Muscle of back (tissue), 11 donors: ENCODE data around the gene CD244. TPM values are rescaled to one million over a fixed set of nuclear protein-coding genes. Genes with fewer than 3 reads are reported as not detected.
"Not testable (repeated sequence)": the region's sequence is repeated elsewhere in the genome, so short reads cannot be mapped to it uniquely, and the experiment has no call there.

ENCODE experiments used
- DNase-seq, 3 donors: peaks; one replicate each; pipeline versions ENCODE4 v3.0.0 to v3.0.0-alpha.2; 2013
- polyA plus RNA-seq, 10 donors: library from polyadenylated mRNA; unstranded; fragments of 120-200 nt; gene quantifications; one replicate each; pipeline ENCODE4 v1.2.1, GENCODE V29; 2013; ENCODE audit not compliant: insufficient read length in 10 of 10

Gene CD244
- polyA plus RNA-seq, 10 donors: 0.07 to 0.62 (median 0.34) TPM

DNA sequence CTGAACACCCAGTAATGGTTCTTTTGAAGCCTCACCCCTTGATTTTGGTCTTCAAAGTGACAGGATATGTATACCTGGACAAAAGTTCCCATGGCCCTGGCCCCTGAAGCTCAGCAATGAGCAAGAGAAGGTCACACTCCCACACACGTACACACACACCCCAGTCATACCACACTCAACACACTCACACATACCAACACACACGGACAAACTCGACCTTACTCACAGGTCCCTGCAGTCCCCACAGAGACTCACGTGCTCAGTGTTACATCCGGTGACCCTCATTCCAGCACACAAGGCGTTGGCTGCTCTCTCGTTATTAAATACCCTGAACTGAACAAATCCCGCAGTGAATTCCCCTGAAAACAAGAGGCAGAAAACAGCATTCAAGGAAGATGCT is 16.4 kb upstream of the CD244 start:
- no peak for DNase-seq

DNA sequence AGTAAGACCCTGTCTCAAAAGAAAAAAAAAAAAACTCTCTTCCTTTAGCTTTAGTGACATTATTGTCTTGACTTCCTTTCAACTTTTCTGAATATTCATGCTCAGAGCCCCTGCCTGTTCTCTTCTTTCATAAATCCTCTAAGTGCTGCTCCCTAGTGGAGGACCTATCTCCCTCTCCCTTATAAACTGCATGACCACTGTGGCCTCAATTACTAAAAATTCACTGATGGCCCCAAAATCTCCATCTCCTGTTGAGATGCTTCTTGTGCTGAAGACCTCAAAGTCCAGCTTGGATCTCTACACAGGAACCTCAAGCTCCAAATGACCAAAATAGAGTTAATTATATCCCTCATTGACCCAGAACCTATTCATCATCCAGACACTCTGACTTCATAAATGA is 14.5 kb upstream of the CD244 start:
- no peak for DNase-seq

DNA sequence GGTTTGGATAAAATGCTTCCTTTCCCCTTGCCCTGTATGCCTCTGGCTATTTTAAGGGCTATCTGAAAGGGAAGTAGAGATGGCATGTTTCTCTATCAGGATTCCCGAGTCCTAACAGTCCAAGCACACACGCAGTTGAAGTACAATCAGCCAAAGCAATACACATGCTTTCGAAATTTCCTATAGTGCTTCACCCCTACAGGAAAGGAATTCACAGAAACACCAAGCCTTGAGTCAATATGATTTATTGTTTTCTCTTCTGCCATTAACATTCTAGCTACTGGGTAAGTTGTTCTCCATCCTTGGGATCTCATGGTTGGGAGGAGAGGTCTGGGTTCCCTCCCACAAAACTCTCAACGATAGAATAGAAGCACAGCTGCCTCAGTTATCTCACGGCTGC is 13.6 kb upstream of the CD244 start:
- DNase-seq: no peak

DNA sequence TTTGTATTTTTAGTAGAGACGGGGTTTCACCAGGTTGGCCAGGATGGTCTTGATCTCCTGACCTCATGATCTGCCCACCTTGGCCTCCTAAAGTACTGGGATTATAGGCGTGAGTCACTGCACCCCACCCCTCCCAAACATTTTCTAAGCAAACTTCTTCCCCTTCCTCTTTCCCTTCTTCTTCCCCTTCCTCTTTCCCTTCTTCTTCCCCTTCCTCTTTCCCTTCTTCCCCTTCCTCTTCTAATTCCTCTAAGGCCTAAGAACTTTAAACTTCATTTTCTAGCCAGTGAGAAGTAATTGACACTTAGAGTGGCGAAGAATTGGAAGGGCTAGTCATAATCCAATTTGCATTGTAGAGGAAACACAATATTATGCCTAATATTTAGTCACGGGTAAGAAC is 12.9 kb upstream of the CD244 start:
- not testable (repeated sequence) for DNase-seq

DNA sequence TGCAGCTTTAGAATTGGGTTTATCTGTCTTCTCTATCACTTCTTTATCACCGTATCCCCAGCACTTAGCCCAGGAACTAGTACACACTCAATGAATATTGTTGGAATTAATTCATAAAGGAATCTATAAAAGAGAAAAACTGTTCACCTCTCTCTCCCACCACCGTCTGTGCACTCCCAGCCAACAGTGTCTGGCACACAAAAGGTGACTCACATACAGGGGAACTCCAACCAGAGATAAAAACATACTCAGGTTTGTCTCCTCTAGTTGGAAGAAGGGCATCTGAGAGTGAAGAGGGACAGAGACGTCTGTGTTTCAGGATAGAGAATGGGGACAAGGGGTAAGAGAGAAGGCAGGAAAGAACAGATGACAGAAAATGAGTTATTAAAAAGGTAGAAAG is 12.2 kb upstream of the CD244 start:
- DNase-seq: no peak

DNA sequence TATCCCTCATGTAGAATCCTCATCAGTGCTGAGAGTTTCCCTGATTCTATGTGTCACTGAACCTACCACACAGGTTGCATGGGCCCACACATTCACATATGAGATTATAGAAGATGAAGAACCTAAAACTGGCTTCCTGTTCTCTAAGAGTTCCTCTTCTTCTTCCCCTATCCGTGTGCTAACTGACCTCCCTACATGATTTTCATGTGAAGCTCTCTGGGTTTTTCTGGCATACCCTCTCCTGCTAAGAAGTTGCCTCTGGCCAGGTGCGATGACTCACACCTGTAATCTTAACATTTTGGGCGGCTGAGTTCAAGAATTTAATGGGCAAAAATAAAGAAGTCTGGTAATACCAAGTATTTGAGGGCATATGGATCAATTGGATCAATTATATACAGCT is 5.5 kb upstream of the CD244 start:
- DNase-seq: no peak

DNA sequence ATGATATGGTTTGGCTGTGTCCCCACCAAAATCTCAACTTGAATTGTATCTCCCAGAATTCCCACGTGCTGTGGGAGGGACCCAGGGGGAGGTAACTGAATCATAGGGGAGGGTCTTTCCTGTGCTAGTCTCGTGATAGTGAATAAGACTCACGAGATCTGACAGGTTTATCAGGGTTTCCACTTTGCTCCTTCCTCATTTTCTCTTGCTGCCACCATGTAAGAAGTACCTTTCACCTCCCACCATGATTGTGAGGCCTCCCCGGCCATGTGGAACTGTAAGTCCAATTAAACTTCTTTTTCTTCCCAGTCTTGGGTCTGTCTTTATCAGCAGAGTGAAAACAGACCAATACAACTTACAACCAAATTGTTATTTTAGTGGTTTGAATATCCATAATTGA is 5.0 kb upstream of the CD244 start:
- not testable (repeated sequence) for DNase-seq

DNA sequence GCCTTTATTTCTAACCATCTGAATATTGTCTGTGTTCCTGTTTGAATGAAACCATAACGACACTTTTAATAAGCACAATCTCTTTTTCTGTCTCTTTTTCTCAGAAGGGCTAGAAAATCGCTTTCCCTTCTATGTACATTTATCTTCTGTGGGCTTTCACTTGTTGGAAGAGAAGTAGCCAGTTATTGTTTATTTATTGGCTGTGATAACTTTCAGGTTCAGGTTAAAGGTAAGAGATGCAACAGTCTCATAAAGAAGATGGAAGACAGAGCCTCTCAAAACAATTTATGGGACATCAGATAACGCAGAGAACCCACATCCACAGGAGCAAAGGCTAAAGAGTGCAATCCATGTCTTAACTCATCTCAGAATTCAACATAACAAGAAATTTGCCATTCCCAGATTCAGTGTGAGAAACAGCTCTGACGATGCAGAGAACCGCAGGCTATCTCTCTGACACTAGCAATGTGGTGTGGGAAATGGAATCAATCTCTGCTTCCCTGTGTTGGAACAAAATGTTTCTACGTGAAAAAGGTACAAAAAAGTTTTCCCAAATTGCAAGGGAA is 4.1 kb upstream of the CD244 start:
- DNase-seq: no peak

DNA sequence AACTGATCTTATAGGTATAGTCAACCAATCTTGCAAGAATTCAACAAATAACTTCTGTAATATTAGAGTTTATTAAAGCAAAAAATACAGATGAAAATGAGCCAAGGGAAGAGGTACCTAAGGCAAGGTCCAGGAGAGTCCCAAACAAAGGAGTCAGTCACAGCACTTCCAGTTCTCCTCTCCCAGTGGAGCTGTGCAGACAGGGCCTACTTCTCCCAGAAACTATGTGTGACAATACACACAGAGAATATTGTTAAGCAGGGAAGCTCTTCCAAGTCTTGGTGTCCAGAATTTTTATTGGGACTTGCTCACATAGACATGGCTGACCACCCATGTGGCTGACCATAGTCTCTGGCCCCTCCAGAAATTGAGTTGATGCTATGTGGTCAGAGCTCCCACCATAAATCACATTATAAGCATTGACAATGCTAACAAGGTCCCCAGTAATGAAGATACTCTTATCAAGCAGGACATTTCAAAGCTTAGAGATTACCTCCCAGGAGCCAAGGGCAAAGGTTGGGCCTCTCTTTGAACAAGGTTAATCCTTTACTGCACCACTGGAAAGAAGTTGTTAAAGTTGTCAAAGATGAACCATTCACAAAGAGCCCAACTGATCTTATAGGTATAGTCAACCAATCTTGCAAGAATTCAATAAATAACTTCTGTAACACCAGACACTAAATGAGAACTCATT is 3.5 kb upstream of the CD244 start:
- no peak for DNase-seq

DNA sequence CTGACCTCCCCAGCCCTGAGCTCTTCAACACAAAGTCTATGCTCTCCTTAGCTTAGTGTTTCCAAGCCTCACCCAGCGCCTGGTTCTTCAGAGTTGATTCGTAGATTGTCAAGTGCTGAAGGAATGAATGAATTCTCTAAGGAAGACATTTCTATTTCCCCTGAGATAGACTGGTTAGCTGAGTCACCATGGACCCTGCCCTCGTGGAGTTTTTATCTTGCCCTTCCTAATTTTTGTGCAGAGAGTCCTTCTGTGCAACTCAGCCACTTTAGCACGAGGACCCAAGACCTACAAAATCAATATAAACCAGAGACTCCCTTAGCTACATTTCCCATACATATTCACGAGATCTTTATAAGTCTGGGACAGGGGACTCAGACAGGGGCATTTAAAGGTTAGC is 2.6 kb upstream of the CD244 start:
- no peak for DNase-seq

DNA sequence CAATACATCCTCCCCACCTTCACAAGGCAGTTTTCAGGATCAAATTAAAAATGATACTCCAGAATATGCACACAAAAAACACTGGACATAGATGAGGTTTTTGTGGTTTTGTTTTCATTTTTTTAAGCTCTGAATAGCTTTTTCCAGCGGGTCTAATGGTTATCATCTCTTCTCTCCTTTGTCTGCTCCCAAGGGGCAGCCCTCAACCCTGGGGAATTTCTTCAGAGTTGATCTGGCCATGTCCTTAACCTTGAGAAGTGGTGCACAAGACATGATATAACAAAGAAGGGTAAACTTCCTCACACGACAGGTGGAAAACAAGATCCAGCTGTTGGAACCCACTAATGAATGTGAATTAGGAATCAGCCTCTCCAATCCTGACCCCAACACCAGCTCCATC is 1.5 kb upstream of the CD244 start:
- no peak for DNase-seq

DNA sequence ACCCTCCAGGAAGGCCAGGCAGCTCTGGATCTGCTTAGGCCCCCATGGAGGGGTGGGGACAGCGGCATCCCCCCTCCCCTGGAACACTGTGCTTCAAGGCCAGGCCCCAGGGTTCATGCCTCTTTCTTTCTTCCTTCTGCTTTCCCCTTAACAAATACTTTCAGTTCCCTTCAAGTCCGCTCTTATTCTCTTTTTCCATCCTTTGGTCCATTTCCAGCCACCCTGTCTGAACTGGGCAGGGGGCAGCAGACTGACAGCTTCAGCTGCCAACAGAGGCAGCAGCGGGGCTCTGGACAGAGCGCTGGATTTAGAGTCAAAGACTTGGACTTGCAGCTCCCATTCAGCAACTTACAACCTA is 1.1 kb upstream of the CD244 start:
- peak; percentile 2 to 48 (median 6) for DNase-seq

DNA sequence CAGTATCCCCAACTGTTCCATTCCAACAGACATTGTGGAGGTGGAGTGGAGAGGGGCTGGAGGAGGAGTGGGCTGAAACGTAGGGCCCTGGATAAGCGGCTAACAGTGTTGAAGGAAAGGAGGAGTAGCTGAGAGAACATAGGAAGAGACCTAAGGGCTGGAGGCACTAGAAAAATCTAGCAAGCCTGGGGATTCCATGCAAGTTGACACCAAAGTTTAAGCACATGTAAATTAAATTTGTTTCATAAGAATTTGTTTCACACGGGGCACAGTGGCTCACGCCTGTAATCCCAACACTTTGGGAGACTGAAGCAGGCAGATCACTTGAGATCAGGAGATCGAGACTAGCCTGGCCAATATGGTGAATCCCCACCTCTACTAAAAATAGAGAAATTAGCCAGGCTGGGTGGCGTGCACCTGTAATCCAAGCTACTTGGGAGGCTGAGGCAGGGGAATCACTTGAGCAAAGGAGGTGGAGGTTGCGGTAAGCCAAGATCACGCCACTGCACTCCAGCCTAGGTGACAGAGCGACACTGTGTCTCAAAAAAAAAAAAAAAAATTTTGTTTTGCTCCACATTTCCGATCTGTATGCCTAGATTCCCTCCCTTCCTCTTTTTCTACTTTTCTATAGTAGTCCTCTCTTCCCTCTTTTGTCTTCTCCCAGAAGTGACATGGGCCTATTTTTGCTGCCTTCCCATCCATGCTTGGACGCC is 530 bp upstream of the CD244 start:
- no peak for DNase-seq

DNA sequence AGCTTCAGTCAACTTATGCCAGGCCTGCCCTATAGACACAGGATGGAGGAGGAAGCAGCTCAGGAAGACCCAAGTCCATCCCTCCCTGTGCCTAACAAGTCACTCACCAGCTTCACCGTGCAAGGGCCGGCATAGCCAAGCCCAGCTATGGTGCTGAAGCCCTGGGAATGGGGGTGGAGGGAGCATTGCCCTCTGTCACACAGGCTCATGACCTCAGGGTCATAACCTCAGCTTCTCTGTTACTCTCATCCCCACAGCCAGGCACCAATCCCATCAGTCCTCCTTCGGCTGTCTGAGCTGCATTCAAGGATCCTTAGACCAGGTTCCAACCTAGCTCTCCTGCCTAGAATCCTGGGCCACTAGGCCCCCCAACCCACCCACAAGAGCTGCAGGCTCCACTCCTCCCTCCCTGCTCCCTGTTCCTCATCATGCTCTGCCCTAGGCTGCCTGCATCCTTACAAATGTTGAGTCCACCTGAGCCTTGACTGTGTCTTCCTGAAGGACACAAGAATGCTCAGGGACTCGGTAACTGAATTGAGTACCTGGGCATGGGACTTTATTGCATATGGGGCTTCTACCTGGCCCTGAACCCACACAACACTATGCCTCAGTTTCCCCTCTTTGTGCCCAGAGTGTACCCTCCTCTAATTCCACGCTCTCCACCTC is 1.7 kb downstream of the CD244 start:
- DNase-seq: no peak

DNA sequence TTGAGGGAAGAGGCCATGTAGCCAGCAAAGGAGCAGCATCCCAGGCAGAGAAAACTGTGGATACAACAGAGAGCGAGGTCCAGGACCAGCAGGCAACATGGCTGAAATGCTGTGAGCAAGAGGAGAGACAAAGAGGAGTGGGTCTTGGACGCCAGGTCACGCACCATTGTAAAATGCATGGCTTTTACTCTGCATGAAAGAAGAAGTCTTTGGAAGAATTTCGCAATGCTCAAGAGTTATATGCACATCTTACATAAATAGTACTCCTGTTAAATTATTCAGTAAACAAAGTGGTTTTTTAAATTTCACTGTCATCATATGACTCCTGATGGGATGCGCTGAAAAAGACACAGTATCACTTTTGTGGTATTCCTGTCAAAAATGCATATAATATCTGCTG is 3.5 kb downstream of the CD244 start:
- no peak for DNase-seq

DNA sequence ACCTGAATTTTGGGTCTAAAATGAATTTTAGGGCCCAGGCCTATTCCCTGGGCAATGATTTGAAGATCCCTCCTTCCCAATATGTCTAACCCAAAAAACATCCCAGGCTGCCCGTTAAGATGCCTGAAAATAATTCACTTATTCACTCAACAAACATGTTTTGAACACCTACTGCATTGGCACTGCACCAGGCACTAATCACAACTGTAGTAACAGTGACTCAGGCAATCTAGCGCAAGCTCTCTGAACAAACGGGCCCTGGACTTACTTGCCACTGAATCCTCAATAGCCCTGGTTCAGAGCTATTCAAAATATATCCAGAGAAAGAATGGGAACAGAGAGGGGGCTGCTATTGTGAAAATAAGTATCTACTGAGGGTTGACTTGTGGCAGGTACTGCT is 4.2 kb downstream of the CD244 start:
- no peak for DNase-seq

DNA sequence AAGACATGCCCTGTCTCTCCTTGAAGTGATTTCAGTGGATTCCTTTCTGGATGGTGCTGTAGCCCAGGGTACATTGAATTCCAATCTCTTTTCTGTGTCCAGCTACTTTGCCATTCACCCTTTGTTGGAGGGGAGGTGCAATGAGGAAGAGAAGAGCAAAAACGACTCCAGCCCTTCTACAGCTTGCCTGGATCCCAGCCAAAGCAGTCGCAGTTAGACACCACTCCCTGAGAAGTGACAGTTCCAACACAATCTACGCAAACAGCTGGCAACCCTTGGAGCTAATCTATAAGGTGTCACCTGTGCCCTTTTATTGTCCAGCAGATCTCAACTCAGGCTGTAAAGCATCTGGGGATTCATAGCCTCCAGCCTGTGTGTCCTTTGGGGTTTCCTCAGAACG is 4.6 kb downstream of the CD244 start:
- peak in 1 of 3 donors; percentile 15 for DNase-seq

DNA sequence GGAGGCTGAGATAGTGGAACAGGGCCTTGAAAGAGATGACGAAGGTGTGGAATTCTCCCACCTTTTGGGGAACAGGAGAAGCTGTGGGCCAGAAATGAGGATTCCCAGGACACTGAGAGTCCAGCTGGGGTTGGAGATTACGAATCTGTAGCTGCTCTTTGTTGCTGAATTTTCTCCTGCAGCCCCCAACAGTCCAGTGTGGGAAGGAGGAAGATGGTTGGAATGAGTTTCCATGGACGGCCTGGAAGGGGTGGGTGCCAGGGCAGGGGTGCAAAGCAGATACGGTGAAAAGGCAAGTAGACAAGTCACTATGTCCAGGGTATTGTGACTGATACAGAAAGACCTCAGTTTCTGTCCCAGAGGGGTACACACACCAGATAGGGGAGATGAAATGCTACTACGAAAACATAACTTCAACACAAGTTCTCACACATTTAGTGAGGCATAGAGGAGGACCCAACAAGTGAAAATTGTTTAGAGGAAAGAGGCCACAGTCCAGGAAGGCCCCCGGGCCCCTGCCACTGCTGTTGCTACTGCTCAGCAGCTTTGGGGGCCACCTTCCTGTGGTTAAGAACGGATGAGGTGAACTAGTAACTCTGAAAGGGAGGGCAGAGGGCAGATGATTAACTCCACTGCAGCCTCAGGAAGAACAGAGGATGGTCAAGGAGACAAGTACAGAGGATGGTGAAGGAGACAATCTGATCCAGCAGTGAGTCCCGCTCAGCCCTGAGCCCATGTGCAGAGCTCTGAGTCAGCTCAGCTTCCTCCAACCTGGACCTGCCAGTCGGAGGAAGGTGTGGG is 7.3 kb downstream of the CD244 start:
- no peak for DNase-seq

DNA sequence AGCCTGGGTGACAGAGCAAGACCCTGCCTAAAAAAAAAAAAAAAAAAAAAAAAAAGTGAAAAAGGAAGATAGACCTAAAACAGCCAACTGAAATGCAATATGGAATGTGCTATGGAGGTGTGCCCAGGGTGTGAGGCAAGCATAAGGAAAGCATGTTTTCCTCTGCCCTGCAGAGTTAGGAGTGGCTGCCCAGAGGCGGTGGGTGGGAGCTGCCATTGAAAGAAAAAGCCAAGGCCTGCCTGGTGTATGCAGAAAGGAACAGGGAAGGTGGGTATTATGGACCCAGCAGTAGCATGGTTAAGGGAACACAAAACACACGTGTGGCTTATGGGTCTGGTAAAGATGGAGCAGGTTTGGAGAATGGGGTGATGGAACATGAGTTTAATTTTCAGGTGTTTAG is 8.9 kb downstream of the CD244 start:
- DNase-seq: no peak

DNA sequence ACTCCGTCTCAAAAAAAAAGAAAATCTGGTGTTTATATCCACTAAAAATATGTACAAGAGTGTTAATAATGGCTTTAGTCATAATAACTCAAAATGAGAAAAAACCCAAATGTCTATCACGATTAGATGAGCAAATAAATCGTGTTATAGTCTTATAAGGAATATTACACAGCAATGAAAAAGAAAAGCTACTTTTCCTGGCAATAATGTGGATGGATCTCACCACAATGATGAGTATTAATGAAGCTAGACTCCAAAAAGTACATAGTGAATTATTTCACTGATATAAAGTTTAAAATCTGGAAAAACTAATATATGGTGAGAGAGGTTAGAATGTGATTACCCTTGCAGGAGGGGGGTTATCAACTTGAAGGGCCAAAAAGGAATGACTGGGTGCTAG is 9.7 kb downstream of the CD244 start:
- DNase-seq: no peak

DNA sequence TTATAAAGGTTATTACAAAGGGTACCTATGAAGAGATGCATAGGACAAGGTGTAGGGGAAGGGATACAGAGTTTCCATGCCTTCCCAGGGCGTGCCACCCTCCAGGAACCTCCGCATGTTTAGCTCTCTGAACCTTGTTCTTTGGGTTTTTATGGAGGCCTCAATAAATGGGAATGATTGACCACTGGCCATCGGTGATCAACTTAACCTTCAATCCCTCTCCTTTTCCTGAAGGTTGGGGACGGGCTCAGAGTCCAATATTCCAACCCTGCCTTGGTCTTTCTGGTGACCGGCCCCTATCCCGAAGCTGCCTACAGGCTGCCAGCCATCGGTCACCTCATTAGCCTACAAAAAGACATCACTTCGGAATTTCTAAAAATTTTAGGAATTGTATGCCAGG is 11.7 kb downstream of the CD244 start:
- no peak for DNase-seq

DNA sequence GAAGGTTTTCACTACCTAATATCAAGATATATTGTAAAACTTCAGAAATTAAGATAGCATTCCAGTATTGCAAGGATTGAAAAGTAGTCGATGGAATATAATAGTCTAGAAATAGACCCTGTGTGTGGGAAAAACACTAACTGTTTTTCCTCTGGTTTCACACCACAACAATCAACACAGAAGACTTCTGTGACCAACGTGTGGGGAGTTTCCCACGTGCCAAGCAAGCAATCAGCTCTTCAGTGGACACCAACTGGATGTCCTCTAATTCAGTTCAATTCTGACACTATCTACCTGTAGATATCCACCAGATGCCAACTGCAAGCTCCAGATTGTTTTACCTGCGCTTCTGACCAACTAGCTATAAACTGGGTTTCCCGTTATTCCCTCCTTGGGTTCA is 12.1 kb downstream of the CD244 start:
- no peak for DNase-seq
